ENCODE measurements around the gene POP4. TPM values are rescaled to one million over a fixed set of nuclear protein-coding genes. Genes with fewer than 3 reads are reported as not detected.
A peak's percentile ranks its signal among the peaks of the same experiment; 100 is the strongest.

POP4 gene
- total and polyA plus RNA-seq, 2 of the 8 experiments (the other 6 are each of a cell fraction or from before 2014, with no cell fraction given): 29.1 to 41.5 TPM

GRCh38 chr19:29645911-29646310 is 39.8 kb downstream of the POP4 start:
- Histone ChIP-seq H3K79me1 (ENCODE audit: low read depth, low read length) (no peaks in the 10 kb centered on the region), H3K14ac (ENCODE audit: insufficient read length) (no peak overlapping the region), H3K9ac (replicated peaks in 1 of 4; ENCODE audit: extremely low read depth in 1 of 4, low read depth in 3 of 4, low read length in 3 of 4) (peak overlapping the region in 1 of 4 experiments; percentile 51; a peak in 1 of 7 replicates), H2BK5ac (ENCODE audit: low read depth, low read length) (peak overlapping the region; percentile 80; the same call in 1 of the 2 replicates), H4K8ac (ENCODE audit: extremely low read depth, insufficient read depth, low read length) (no peak overlapping the region), H2AK5ac (ENCODE audit: low read depth, low read length) (no peak overlapping the region), H4K20me1 (replicated peaks in 1 of 2; ENCODE audit: control insufficient read depth in 1 of 2, insufficient read depth in 2 of 2, low read length in 2 of 2) (no peaks in the 10 kb centered on the region), H3K18ac (ENCODE audit: extremely low read depth, low read length) (no peak overlapping the region; the same call in 1 of the 2 replicates), H4K91ac (replicated peaks; ENCODE audit: insufficient read length, low read length) (peak overlapping the region; percentile 9), H3K36me3 (ENCODE audit: control insufficient read depth in 2 of 4, insufficient read depth in 4 of 4, low read length in 3 of 4) (no peaks in the 10 kb centered on the region), H2AFZ (ENCODE audit: low read length) (peak overlapping the region; percentile 78; the same call in 1 of the 2 replicates), H2BK15ac (ENCODE audit: low read length) (peak overlapping the region; percentile 83; the same call in 1 of the 2 replicates), H3K23me2 (ENCODE audit: low read depth, low read length) (no peaks in the 10 kb centered on the region), H3K4me1 (replicated peaks in 1 of 4; ENCODE audit: control insufficient read depth in 3 of 4, insufficient read depth in 4 of 4, low read length in 3 of 4) (peaks cover 3 to 12% (median 6%) of the 10 kb centered on the region in 4 experiments; a peak in 6 of 7 replicates), H2BK120ac (replicated peaks; ENCODE audit: low read depth, low read length) (no peak overlapping the region), H3K4me3 (ENCODE audit: extremely low read depth in 1 of 4, insufficient read depth in 2 of 4, low read depth in 3 of 4, low read length in 4 of 4) (peak overlapping the region in 1 of 4 experiments; percentile 7; a peak in 1 of 8 replicates), H3K27me3 (replicated peaks in 1 of 4; ENCODE audit: control insufficient read depth in 3 of 4, extremely low read depth in 1 of 4, insufficient read depth in 3 of 4, low read length in 3 of 4) (no peaks in the 10 kb centered on the region), H3K4ac (replicated peaks; ENCODE audit: insufficient read length, low read depth, low read length) (no peak overlapping the region), H2BK12ac (ENCODE audit: low read depth, low read length) (peak overlapping the region; percentile 82; the same call in 1 of the 2 replicates), H3K4me2 (ENCODE audit: insufficient read depth in 1 of 2, low read depth in 2 of 2, low read length in 2 of 2) (peak overlapping the region; percentile 26 to 46), H3K79me2 (ENCODE audit: control insufficient read depth in 1 of 2, insufficient read depth in 2 of 2, low read length in 2 of 2) (no peaks in the 10 kb centered on the region), H4K5ac (ENCODE audit: insufficient read length, low read depth, low read length) (no peak overlapping the region), H2BK20ac (ENCODE audit: low read length) (no peak overlapping the region), H3K9me3 (ENCODE audit: insufficient read depth in 2 of 2, low read depth in 1 of 2, low read length in 1 of 2) (0 out of 4 replicates have a peak, but pooled peaks cover 0 to 2% of the 10 kb centered on the region in 2 experiments), H3K56ac (replicated peaks; ENCODE audit: insufficient read length, low read depth, low read length) (no peak overlapping the region), H3K27ac (ENCODE audit: low read depth, low read length) (no peak overlapping the region), H3K23ac (ENCODE audit: insufficient read length) (no peak overlapping the region)
- ChIA-PET POLR2A (ENCODE audit: partially characterized antibody) (no interaction called here), CTCF (ENCODE audit: partially characterized antibody) (interaction anchor here (0.6 to 1.7 kb wide), 5 partner anchors 9 to 71 kb away, joined by 3 to 4 read pairs (median 3); no protein-coding TSS in a partner anchor)
- no peak for DNase-seq (ENCODE audit: low read depth in 1 of 2, low spot score in 2 of 2)
- FAIRE-seq: peak; percentile 32
- WGBS, 2 experiments (ENCODE audit: extremely low coverage in 1 of 2, insufficient coverage in 1 of 2, insufficient read length in 1 of 2, insufficient replicate concordance in 2 of 2, low coverage in 1 of 2, low lambda C conversion rate in 2 of 2, missing lambda C conversion rate in 1 of 2): 70% methylated on average over 8 of the region's 8 CpGs; no CpG with 5 or more reads in 1 of the 2 experiments
- TF ChIP-seq NANOG (IDR thresholded peaks at IDR 0.05; ENCODE audit: insufficient read depth, low read depth, low read length, poor library complexity, severe bottlenecking) (no peak), SIX5 (IDR thresholded peaks at IDR 0.05; ENCODE audit: low read depth, low read length) (no peak), ATF3 (IDR thresholded peaks at IDR 0.05; ENCODE audit: insufficient read depth, low read depth, low read length) (no peak), POU5F1 (IDR thresholded peaks at IDR 0.05; ENCODE audit: low read depth, low read length) (no peak), BCL11A (IDR thresholded peaks at IDR 0.05; ENCODE audit: low read depth in 2 of 2, low read length in 2 of 2) (no peak), SAP30 (IDR thresholded peaks at IDR 0.05; ENCODE audit: insufficient read depth, insufficient replicate concordance, low read length) (no peak), E2F6 (IDR thresholded peaks at IDR 0.05) (no peak), YY1 (IDR thresholded peaks at IDR 0.05; ENCODE audit: low read depth, low read length) (no peak), RBBP5 (IDR thresholded peaks at IDR 0.05; ENCODE audit: borderline replicate concordance, low read depth, low read length) (no peak), RAD21 (IDR thresholded peaks at IDR 0.05 in 1 of 2, conservative IDR thresholded peaks at IDR 0.05 in 1 of 2; ENCODE audit: low read depth in 2 of 2, low read length in 2 of 2) (no peak), CHD2 (IDR thresholded peaks at IDR 0.05; ENCODE audit: low read length) (no peak), BACH1 (IDR thresholded peaks at IDR 0.05; ENCODE audit: low read length) (no peak)
